SK-N-DZ (cell line): ENCODE results near the gene USP43.
"Not testable (repeated sequence)": the region's sequence is repeated elsewhere in the genome, so short reads cannot be mapped to it uniquely, and the experiment has no call there.

ENCODE experiments used
- DNase-seq: peaks from one replicate; pipeline ENCODE4 v3.0.0-alpha.2; 2015; ENCODE audit warnings: low spot score

The USP43 gene

DNA sequence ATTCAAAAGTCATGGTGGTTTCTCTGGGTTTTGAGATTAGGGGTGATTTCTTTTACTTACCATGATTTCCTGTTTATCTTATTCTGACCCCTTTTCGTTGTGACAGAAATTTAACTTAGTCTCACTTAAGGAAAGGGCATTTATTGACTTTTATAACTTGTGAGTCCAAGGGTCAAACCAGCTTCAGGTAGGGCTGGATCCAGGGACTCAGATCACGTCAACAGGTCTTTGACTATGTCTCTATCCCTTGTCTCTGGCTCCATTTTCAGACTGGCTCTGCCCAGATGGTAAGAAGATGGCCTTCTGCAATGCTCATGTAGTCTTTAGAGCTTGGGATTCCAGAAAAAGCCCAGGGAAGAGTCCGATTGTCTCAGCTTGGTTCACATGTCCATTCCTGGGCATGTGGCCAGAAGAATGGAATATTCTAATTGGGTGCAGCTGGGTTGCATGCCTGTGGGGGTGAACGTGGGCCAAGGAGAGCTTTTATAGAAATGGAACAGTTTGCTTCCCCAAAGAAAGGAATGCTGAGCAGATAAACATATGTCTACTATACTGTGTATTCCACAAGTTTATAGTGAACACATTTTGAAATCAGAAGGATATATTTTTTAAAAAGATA is 13.4 kb downstream of the USP43 start:
- DNase-seq, result no peak

DNA sequence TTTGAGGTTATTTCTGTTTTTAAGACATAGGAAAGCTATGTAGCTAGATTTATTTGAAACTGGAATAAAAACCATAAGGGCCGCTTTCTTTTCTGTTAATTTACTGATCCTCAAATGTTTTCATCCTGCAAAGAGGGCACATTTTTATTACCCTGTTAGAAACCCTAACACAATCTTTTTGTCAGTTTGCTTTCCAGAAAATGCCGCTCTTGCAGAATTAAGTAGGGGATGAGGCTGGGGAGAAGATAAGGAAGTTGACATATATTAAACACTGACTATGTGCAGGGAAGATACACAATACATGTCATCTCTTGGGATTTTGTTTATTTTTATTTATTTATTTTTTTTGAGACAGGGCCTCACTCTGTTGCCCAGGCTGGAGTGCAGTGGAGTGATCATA is 15.7 kb downstream of the USP43 start:
- DNase-seq, result no peak

DNA sequence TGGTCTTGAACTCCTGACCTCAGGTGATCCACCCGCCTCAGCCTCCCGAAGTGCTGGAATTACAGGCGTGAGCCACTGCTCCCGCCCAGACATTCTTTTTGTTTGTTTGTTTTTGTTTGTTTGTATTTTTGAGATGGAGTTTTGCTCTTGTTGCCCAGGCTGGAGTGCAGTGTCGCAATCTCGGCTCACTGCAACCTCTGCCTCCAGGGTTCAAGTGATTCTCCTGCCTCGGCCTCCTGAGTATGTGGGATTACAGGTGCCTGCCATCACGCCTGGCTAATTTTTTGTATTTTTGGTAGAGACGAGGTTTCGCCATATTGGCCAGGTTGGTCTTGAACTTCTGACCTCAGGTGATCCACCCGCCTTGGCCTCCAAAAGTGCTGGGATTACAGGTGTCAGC is 18.2 kb downstream of the USP43 start:
- not testable (repeated sequence) for DNase-seq

DNA sequence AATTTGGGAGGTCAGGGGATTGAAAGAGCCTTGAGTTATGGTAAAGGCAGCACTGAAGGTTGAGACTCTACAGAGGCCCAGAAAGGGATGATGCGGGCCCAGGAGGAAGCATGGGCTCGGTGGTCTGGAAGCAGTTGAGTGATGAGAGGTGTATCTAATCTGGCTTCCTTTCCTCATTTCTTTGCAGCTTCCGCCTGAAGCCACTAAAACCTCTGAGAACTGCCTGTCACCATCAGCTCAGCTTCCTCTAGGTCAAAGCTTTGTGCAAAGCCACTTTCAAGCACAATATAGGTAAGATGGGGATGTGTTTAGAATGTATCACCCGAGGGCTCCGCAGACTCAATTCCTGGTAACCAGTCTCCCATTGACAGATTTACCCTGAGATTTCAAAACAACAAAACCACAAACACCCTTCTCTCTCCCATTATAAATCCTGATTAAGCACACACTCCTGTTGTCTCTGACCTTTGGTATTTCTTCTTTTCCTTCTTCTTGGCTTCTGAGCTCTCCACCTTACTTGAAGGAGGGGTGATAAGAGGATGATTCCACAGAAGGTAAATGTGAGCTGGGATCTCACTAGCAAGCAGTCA is 21.2 kb downstream of the USP43 start:
- no peak for DNase-seq

DNA sequence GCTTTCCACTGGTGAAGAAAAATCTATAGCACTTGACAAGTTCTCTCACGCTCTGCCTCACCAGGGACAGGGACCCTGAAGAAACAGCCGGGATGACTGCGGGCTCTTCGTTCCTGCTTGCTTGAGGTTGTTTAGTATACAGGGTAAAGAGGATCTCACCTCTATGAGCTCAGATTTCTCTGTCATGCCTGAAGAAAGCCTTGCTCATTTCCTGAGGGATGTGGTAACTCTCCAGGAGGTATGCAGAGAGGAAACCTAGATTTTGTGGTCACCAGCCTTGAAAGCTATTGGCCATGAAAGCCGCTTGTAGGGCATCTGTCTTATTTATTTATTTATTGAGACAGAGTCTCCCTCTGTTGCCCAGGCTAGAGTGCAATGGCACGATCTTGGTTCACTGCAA is 23.2 kb downstream of the USP43 start:
- no peak for DNase-seq

DNA sequence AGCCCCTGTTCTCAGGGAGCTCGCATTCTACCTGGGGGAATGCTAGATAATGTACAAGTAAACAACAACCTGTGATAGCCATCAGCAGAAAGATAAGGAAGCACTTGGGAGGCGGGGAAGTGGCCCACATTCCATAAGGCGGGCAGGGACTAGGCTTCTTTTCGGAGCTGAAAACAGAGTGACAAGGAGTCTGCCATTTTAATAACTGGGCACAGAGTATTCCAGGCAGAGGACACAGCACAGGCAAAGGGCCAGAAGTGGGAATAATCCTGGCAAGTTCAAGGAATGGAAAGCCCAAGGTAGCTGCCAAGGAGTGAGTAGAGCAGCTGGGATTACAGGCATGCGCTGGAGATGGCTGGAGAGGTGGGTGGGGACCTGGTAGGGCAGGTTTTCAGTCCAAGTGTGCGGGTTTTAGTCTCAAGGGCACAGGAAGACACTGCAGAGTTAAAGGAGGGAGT is 24.3 kb downstream of the USP43 start:
- DNase-seq, result no peak

DNA sequence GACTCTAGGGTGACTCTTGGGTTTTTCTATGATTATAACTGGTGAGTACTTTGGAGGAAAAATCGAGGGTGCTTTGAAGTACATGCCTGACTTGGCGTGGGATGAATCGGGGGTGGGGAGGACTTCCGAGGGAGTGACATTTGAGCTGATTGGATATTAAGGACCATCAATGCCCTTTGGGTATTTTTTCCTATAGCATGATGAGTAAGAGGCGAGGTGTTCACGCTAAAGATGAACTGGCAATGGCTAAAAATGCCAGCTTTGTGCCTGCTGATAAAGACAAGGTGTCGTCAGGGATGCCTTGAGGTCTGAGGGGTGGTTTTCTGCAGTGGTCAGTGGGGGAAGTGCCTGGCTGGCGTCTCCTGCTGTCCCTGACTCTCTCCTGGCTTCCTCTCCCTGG is 25.3 kb downstream of the USP43 start:
- DNase-seq, result no peak

DNA sequence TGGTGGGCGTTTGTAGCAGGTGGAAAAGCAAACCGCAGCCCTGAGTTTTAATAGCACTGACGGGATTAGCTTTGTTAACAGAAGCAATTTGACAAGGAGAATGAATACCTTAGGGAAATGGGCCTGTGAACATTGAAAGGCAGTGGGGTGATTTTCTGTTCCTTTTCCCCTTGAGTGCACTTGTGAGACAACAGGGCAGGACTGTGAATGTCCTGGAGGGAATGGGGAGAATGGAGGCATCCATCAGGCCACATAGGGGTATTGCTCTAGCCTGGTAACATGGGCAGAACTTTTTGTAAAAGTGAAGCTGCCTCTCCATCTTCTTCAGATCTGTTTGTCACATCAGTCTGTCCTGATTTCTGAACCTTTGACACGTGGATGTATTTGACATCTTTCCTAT is 26.2 kb downstream of the USP43 start:
- no peak for DNase-seq

DNA sequence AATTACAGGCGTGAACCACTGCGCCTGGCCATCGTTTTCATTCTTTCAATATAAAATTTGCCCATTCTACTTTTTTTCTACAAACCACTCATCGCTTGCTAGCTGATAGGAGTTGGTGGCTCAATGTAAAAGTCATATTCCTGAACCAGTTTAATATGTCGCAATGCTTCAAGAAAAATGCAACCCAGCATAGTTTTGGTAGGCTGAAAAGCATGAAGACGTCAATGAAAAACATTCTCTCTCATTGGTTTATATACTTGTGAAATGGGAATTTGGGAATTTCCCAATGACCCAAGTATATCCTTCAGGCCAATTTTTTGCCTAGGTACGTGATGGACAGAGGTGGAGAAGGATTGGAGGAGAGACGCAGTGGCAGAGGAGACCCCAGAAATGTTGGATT is 26.9 kb downstream of the USP43 start:
- no peak for DNase-seq

DNA sequence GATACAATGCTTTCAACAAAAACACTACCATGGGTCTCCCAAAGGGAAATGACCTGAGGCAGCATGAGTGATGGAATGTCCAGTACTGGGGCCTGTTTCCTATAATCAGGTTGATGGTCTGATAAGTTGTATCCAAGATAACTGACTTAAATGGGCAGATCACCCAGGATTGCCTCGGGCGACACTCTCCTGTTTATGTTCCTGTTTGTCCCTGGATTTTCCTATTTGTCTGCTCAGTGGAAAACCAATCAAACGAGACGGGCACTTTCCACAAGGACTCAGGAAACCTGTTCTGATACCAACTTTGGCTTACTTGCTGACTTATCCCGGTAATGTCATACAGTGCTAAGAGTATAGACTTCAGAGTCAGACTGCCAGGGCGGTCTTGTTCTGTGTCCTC is 27.4 kb downstream of the USP43 start:
- DNase-seq, result no peak

DNA sequence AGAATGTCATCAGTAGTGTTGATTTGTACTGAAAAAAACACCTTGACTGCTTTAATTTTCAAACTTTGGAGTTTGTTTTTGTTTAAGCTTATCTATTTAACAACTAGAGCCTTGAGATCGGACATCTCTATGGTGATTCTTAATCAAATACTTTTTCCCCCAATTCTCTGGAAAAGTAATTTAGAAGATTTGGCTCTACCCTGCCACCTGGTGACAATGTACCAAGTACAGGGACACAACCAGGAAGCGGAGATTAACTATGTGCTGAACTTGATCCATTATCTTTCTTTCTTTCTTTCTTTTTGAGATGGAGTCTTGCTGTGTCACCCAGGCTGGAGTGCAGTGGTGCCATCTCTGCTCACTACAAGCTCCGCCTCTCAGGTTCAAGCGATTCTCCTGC is 30.8 kb downstream of the USP43 start:
- DNase-seq, result no peak

DNA sequence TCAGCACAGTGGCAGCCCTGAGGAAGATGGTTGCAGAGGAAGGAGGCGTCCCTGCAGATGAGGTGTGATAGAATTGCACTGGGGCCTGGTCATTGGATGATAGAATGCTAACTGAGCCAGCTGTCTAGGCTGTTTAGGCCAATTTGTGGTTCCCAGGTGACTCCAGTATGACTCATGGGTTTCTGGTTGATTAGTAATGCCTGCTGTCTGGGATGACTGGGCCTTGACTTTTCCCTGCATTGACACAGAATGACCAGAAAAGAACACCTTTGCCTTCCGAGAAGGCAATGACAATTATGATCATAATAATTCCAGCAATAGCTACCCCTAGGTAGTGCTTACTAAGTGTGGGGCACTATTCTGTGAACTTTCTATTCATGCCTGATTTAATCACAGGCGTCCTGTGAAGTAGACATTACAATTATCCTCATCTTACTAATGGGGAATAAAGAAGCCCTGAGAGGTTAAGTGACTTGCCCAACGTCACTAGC is 31.5 kb downstream of the USP43 start:
- no peak for DNase-seq

DNA sequence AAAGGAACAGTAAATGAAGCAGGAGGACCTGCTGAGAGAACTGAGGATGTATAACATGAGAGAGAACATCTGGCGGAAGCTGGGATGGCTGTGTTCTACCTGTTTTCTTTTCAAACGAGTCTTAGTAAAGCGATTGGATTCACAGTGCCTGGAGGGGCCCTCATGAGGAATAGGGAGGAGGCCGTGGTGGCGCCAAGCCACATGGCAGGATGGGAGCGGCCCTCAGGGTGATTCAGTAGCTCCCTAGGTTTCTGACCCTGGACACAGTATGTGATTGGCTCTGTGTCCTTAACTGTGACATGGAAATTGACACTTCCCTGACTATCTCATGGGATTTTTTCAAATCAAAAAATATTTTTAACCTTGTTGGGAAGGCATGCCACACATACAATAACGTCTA is 32.1 kb downstream of the USP43 start:
- DNase-seq, result no peak

DNA sequence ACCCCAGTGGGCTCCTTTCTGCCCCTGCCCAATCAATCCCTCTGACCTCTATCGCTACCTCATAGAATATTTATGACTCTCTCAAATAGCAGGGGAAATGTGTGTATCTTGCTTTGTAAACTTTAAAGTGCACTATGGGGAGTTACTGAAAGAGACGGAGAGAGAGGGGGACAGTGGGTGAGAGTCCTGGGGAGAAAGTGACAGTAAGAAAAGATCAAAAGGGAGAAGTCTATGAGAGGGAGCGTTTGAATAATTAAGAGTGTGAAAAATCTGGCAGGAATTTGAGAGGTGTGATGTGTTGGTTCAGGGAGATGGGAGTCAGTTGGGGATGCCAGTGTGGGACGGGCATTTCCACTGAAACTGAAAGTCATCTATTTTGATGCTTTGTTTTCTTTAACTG is 32.6 kb downstream of the USP43 start:
- no peak for DNase-seq

DNA sequence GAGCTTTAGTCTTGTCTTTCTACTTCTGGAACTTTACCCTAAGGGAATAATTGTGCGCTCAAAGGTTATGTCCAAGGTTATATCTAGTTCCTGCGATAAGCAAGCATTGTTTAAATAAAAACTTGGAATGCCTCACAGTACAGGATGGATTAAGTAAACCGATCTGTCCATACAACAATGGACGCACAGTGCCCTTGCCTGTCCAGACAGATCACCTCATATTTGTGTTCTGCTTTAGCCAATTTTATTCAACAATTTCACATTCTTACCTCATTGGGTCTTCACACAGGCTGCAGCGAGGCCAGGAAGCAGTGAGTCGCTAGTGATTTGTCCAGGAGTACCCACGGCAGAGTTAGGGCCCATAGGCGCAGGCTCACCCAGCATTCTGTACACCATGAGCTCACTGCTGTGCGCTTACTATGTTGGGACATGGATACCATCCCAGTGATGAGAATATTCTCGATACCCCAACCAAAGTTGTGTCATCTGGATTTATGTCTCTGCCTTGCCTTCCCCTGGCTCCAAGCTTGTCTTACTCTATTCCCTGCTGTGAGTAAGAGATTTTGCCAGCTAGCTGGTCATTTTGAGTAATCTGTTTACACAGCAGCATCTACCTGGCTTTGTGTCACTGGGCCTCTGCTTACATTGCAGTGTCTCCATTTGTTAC is 39.8 kb downstream of the USP43 start:
- no peak for DNase-seq

DNA sequence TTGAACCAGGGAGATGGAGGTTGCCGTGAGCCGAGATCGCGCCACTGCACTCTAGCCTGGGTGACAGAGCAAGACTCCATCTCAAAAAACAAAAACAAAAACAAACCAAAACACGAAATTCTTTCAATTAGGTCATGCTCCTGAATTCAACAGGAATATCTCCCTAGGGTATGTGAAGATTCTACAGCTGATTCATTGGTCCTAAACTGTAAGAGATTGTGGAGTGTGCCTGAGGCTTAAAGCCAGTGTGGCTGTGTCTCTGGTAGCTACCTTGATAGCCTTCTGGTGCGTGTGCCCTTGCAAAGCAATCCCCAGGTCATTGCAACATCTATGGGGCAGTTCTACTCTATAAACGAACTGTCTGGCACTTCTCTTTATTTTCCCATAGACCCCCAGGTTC is 48.4 kb downstream of the USP43 start:
- no peak for DNase-seq

DNA sequence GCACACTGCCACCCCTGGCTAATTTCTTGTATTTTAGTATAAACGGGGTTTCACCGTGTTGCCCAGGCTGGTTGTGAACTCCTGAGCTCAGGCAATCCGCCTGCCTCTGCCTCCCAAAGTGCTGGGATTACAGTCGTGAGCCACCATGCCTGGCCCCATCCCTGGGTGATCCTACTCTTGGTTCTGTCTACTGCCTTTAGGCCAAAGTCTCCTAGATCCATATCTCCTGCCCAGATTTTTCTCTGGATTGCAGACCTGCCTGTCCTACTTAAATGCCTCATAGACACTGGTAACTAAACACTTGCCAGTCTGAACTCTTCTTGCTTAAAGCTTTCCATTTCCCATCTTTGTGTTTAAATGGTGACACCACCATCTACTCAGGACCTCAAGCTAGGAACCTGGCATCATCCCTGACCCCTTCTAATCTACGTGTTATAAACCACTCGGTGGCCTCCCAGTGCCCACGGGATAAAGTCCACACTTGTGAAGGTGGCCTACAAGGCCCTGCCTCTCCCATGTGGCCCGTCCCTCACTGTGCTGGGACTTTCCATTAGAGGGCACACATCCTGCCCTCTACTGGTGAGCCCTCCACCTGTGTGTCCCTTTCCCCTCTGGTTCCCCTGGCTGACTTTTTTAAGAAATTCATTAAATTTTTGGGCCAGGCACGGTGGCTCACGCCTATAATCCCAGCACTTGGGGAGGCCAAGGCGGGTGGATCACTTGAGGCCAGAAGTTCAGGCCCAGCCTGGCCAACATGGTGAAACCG is 51.1 kb downstream of the USP43 start:
- no peak for DNase-seq

DNA sequence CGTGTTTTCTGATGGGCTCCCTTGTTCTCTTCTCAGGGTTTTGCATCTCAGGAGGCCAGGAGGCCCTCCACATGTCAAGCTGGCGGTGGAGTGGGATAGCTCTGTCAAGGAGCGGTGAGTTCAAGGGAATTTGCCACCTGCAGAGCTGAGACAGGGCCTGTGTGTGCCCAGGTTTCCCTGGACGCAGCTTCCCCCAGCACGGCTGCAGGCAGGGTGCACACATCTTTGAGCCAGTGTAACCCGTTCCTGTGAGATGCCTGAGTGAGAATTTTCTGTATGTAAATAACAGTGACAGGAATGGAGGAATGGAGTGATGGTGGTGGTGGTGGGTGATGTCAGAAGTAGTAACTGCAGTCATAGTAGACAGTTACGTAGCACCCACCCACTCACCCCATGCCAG is 54.8 kb downstream of the USP43 start:
- no peak for DNase-seq

DNA sequence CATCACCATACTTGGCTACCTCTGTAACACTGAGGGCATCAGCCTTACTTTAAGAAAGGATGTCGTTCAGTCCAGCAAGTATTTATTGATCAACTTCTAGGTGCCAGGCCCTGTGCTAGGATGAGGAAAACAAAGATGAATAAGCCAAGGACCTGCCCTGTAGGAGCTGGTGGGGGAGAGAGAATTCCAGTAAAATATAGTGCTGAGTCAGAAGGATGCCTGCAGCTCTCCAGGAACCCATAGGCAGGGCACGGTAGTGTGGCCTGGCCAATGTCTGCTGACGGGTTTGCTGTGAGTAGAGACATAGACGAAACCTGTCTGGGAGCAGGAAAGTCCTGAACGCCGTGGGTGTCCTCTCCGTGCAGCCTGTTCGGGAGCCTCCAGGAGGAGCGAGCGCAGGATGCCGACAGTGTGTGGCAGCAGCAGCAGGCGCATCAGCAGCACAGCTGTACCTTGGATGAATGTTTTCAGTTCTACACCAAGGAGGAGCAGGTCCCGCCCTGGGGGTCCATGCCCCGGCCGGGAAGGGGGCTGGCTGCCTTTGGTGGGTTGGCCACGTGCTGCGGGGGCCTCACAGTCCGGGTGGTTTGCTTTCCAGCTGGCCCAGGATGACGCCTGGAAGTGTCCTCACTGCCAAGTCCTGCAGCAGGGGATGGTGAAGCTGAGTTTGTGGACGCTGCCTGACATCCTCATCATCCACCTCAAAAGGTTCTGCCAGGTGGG is 55.6 kb downstream of the USP43 start:
- no peak for DNase-seq

DNA sequence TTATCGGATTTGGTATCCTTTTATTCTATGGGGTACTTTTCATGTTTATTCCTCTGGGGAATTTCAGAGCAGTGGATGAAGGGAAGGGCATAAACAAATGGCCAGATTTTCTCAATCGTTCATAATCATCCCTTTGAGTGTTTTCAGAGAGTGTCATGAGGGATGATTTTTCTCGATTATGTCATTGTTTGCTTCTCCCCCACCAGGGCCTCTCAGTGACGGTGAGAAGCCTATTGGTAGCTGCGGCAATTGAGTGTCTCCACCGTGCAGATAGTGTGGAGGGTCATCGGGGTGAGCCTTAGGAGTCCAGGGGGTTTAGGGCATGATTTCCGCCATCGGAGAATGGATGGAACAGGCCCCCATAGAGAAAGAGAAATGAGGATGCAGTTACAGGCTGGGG is 57.2 kb downstream of the USP43 start:
- DNase-seq, result no peak

DNA sequence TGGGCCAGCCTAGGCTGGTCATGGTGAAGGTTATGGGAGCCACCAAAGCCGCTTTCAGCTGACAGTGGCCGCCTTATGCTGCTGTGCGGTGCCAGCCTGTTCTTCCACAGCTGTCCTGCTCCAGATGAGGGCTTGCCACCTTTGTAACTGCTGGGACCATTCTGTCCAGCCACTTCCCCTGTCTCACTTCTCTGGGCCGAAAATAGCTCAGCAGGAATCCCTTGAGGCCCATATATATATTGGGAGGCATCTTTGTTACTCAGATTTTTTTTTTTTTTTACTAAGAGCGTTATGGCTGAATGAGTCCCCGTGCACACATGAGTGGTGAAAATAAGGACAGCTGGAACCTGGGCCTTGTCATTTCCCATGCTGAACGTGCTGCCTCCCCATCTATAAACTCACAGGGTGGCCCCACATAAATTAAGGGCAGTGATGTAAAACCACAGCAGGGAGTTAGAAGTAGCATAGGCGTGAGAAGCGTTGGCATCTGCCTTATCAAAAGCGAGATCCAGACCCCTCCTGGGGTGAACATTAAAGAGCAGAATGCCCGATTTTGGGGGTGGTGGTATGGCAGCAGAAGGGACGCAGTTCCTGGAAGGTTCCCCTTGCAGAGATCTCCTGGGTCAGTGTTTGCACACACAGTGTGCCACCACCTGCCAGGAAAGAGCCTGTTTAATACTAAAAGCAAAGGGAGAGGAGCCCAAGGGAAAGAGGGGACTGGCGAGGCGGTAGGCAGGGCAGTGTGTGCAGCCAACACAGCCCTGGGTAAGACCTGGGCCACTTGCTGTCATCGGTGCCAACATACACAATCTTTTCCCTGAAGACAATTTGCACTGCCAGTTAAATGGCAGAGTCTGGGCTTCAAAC is 57.8 kb downstream of the USP43 start:
- no peak for DNase-seq
